Activated T-cell treated with anti-CD3 and anti-CD28 coated beads, Interleukin-2, amount 50 U/mL, for 4 hours (primary cell): ENCODE results near the gene UMAD1. TPM values are rescaled to one million over a fixed set of nuclear protein-coding genes. Genes with fewer than 3 reads are reported as not detected.
"Not testable (repeated sequence)": the region's sequence is repeated elsewhere in the genome, so short reads cannot be mapped to it uniquely, and the experiment has no call there.

Source experiments
- ATAC-seq, 2 donors: fragments of 200-7000 bp; cut with Tn5 transposase; one replicate each; pipeline ENCODE4 v1.10.0; 2021
- DNase-seq: peaks from one replicate; pipeline ENCODE4 v3.0.0-alpha.2; 2020
- H3K27me3 Mint-ChIP-seq: one replicate; pipeline ENCODE4 v1.8.0; 2021; ENCODE audit warnings: low read depth, mixed read lengths
- H3K36me3 Mint-ChIP-seq: one replicate; pipeline ENCODE4 v1.8.0; 2022; ENCODE audit warnings: mixed read lengths; ENCODE audit not compliant: insufficient read depth
- H3K4me1 Mint-ChIP-seq: one replicate; pipeline ENCODE4 v1.8.0; 2021; ENCODE audit warnings: low read depth, mixed read lengths
- H3K4me3 Mint-ChIP-seq: one replicate; pipeline ENCODE4 v1.8.0; 2021; ENCODE audit warnings: mild to moderate bottlenecking, moderate library complexity, mixed read lengths
- H3K9me3 Mint-ChIP-seq: one replicate; pipeline ENCODE4 v1.8.0; 2021; ENCODE audit warnings: mixed read lengths
- total RNA-seq, 3 donors: library from RNA; stranded (reverse); gene quantifications; one replicate each; pipeline ENCODE4 v1.2.1, GENCODE V29; 2021

Gene UMAD1
- total RNA-seq, 3 donors from 2014 or later, result 12.5 to 16.9 (median 13.9) TPM

DNA sequence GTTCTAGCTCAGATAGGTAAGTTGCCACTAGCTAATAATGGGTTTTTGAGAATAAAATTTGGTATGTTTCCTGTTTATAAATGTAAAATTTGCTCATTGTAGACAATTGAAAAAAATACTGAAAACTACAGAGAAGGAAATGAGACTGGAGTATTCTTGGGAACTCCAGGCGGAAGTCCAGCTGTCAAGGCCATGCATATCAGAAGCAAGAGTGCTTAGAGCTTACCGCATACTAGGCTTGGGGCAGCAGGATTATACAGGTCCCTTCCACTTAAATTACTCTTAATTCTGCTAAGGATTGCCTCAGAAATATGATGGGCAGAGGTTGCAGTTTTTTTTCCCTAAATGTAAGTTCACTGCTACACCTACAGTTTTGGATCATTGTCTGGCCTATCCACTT, 26.6 kb downstream of the UMAD1 start:
- H3K36me3 Mint-ChIP-seq, result peaks cover 10% of the 10 kb centered on the region
- no peak for DNase-seq
- no peak for ATAC-seq
- H3K4me1 Mint-ChIP-seq, result peaks cover 37% of the 10 kb centered on the region
- peaks cover 6% of the 10 kb centered on the region for H3K9me3 Mint-ChIP-seq
- H3K4me3 Mint-ChIP-seq, result no peak overlapping the region
- H3K27me3 Mint-ChIP-seq, result no peaks in the 10 kb centered on the region

DNA sequence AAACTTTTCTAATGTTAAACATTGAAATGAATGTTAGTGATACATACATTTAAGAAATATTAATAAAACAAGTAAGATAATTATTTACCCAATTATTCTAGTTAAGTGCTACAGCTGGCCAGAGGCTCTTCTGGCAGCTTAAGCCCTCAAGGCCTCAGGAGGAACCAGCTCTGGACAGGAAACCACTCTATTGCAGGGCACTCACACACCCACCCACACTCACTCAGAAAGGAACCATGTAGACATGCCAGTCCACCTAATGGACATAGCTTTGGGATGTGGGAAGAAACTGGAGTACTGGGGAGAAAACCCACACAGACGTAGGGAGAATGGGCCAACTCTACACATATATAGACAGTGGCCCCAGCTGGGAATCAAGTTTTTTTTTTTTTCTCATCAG, 28.2 kb downstream of the UMAD1 start:
- no peak overlapping the region for H3K4me3 Mint-ChIP-seq
- no peak for ATAC-seq
- H3K36me3 Mint-ChIP-seq, result peaks cover 14% of the 10 kb centered on the region
- H3K9me3 Mint-ChIP-seq, result peaks cover 8% of the 10 kb centered on the region
- peaks cover 43% of the 10 kb centered on the region for H3K4me1 Mint-ChIP-seq
- DNase-seq, result no peak
- H3K27me3 Mint-ChIP-seq, result no peaks in the 10 kb centered on the region

DNA sequence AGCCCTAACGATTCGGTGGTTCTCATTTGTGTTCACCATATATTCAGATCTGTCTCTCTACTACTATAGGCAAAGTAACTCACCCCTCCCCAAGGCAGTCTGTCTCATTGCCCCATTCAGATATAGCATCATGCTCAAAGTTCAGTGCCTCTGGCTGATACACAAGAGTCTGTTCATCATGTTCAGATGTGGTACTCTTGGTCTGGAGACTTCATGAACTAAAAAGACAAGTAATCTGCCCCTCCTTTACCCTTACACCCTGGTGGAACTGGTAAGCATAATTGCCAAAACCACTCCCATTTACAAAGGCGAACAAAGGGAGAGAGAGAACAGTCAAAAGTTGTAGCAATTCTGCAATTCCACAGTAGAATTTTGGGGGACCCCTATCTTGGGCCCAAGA, 29.9 kb downstream of the UMAD1 start:
- Mint-ChIP-seq H3K36me3 (peaks cover 16% of the 10 kb centered on the region), H3K4me1 (peaks cover 38% of the 10 kb centered on the region)

DNA sequence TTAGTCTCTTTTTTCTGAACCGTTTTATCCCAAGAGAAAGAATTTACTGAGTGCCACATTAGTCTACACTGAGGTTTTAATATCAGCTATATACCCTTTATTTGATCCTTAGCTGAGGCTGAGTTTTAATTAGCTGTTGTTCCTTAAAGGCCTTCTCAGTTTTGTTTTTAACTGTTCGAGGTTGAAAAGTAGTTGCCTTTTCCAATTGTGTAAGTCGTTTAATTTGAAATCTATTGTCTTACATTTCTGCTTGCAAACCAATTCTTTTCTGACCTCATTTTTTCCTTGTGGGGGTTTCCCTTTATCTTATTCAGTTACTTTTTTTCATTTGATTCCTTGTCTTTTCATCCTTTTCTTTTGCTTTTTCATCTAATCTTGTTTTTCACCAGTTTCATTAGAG, 30.8 kb downstream of the UMAD1 start:
- peaks cover 8% of the 10 kb centered on the region for H3K9me3 Mint-ChIP-seq
- H3K36me3 Mint-ChIP-seq, result peaks cover 19% of the 10 kb centered on the region
- H3K4me3 Mint-ChIP-seq, result peak overlapping the region; percentile 58
- no peaks in the 10 kb centered on the region for H3K27me3 Mint-ChIP-seq
- DNase-seq (no peak), ATAC-seq (no peak)
- H3K4me1 Mint-ChIP-seq, result peaks cover 36% of the 10 kb centered on the region

More for the DNA sequence above, 29.9 kb downstream of the UMAD1 start:
- Mint-ChIP-seq H3K4me3 (no peak overlapping the region), H3K27me3 (no peaks in the 10 kb centered on the region), H3K9me3 (peaks cover 8% of the 10 kb centered on the region)
- ATAC-seq (no peak), DNase-seq (no peak)

DNA sequence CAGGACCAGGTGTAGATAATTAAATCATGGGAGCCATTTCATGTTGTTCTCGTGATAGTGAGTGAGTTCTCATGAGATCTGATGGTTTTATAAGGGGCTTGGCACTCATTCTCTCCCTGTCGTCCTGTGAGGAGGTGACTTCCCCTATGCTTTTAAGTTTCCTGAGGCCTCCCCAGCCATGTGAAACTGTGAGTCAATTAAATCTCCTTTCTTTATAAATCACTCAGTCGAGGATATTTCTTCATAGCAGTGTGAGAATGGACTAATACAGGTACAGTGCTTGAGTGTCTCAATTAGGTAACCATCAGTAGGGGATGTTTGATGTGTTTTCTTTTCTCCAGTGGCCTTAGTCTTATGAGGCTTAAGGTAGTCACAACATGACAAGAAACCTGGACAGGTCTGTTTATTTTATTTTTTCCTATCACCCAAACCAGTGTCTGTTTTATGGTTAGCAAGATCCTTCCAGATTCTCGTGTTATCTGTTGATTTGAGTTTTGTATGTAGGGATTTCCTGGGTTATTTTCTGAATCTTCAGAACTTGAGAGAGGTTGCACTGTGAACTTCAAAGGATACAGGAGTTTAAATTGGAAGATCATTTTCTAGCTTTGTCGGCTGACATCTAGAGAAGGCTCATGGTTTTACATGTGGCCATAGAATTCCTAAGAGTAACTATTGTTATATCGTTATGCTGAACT, 32.1 kb downstream of the UMAD1 start:
- H3K4me3 Mint-ChIP-seq, result peak overlapping the region; percentile 49
- no peaks in the 10 kb centered on the region for H3K27me3 Mint-ChIP-seq
- DNase-seq (no peak), ATAC-seq (peak; percentile 86 to 87)
- H3K9me3 Mint-ChIP-seq, result peaks cover 11% of the 10 kb centered on the region
- H3K4me1 Mint-ChIP-seq, result peaks cover 36% of the 10 kb centered on the region
- H3K36me3 Mint-ChIP-seq, result peaks cover 22% of the 10 kb centered on the region

DNA sequence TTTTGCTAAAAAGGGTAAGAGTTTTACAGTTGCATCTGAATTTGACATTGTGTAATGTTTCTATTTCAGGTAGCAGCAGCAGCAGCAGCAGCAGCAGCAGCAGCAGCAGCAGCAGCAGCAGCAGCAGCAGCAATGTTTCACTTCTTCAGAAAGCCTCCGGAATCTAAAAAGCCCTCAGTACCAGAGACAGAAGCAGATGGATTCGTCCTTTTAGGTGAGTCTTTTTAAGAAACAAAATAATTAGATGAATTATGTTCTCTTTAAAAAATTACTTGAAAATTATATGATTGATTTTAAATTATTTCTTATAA, 32.6 kb downstream of the UMAD1 start:
- peaks cover 26% of the 10 kb centered on the region for H3K36me3 Mint-ChIP-seq
- peaks cover 15% of the 10 kb centered on the region for H3K9me3 Mint-ChIP-seq
- DNase-seq (no peak), ATAC-seq (no peak)
- peak overlapping the region; percentile 49 for H3K4me3 Mint-ChIP-seq
- H3K4me1 Mint-ChIP-seq, result peaks cover 36% of the 10 kb centered on the region
- H3K27me3 Mint-ChIP-seq, result no peaks in the 10 kb centered on the region

DNA sequence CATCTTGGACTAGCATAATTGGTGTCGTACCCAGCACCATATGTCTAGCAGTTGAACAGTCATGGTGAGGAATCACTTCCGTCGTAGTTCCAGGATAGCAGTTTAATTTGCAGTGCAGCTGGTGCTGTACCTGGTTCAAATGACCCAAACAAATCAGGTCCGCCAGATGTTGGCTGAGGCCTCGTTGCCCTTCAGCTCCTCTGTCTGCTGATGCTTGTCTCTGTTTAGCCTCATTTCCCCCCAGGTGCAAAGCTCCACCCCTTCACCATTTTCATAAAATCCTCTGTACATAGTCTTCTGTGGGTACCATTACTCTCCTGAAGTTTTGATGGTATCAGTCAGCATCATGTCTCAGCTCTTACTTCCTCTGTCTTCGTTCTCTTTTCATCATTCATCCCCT, 35.1 kb downstream of the UMAD1 start:
- H3K4me3 Mint-ChIP-seq, result no peak overlapping the region
- H3K36me3 Mint-ChIP-seq, result peaks cover 24% of the 10 kb centered on the region
- DNase-seq, result no peak
- H3K27me3 Mint-ChIP-seq, result no peaks in the 10 kb centered on the region
- ATAC-seq, result no peak
- peaks cover 15% of the 10 kb centered on the region for H3K9me3 Mint-ChIP-seq
- peaks cover 39% of the 10 kb centered on the region for H3K4me1 Mint-ChIP-seq

DNA sequence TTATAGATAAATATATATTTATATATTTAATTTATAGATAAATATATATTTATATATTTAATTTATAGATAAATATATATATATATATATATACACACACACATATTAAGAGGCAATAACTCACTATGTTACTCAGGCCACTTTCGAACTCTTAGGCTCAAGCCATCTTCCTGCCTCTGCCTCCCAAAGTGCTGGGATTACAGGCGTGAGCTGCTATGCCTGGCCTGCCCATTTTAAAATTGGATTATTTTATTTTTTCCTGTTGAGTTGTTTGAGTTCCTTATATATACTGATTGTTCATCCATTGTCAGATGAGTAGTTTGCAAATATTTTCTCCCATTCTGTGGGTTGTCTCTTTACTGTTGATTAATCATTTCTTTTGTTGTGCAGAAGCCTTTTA, 39.1 kb downstream of the UMAD1 start:
- not testable (repeated sequence) for H3K9me3 Mint-ChIP-seq, DNase-seq, ATAC-seq, H3K27me3 Mint-ChIP-seq, H3K4me3 Mint-ChIP-seq
- Mint-ChIP-seq H3K36me3 (peaks cover 17% of the 10 kb centered on the region), H3K4me1 (peaks cover 28% of the 10 kb centered on the region)

DNA sequence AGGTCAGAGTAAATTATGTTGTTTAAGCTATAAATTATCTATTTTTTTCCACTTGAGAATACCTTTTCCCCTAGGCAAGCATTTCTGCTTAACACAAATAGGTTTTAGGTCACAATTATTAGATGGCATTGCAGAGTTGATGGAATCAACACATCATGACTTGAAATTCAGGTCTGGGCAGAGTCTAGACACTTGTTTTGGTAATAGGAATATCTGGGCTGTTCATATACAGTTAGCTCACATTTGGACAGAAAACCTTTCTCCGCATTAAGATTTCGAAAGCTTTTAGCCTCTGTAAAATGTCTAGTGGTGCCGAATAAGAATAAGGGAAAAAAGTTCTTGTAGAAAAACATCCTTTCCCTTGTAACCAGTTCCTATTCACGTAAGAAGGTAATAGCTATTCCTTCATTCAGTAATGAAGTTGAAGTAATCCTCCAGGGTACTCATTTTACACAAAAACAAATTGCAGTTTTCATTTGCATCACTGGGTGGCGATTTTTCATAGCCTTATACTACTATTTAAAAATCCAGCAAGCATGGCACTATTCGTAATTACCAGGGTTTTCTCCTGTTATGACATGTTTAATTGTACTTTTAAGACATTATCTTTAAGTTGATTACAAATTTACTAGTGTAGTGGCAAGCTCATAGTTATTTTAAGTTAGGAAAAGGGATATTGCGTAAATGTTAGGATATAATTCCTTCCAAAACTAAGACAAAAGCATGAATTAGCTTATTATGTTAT, 40.8 kb downstream of the UMAD1 start:
- Mint-ChIP-seq H3K4me3 (no peak overlapping the region), H3K36me3 (peaks cover 9% of the 10 kb centered on the region), H3K4me1 (peaks cover 33% of the 10 kb centered on the region), H3K9me3 (peaks cover 7% of the 10 kb centered on the region), H3K27me3 (no peaks in the 10 kb centered on the region)
- ATAC-seq (peak; percentile 69 to 76), DNase-seq (peak; percentile 8)

DNA sequence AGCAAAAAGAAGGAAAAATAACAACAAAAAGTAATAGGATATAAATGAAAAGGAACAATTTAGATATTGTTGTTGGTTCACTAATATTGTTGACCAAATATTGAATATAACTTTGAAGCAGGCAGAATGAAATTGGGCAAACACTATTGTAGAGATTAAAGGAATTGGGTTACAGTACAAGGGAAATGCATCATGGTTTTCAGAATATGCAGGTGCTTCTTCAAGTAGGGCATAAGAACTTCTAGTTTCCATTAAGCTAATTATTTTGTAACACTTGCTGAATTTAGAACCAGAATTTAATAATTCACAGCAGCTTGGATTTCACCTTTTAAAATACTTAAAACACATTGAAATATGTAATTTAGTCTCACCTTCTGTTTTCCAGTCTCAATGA, 41.4 kb downstream of the UMAD1 start:
- peaks cover 9% of the 10 kb centered on the region for H3K36me3 Mint-ChIP-seq
- no peak for DNase-seq
- peaks cover 37% of the 10 kb centered on the region for H3K4me1 Mint-ChIP-seq
- no peaks in the 10 kb centered on the region for H3K27me3 Mint-ChIP-seq
- H3K4me3 Mint-ChIP-seq, result no peak overlapping the region
- no peak for ATAC-seq
- H3K9me3 Mint-ChIP-seq, result peaks cover 7% of the 10 kb centered on the region

DNA sequence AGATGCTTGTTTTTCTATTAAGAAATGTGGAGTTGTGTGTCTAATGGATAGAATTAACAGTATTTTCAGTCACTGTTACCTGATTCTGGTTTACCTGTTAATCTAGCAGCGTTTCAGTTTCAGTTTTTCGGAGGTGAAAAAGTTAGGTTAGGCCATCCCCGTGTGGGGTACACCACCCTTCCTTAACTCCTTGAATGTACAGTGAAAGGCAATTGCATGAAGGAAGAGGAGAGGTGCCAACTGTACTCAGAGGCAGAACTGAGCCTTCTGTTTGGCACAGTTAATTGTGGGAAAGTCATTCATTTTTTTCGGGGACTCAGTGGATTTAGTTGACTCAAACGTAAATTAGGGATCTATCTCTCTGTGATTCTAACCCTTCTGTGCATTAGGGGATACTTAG, 42.3 kb downstream of the UMAD1 start:
- Mint-ChIP-seq H3K27me3 (no peaks in the 10 kb centered on the region), H3K36me3 (peaks cover 6% of the 10 kb centered on the region), H3K9me3 (peaks cover 3% of the 10 kb centered on the region), H3K4me3 (no peak overlapping the region), H3K4me1 (peaks cover 42% of the 10 kb centered on the region)
- DNase-seq, result no peak
- no peak for ATAC-seq

DNA sequence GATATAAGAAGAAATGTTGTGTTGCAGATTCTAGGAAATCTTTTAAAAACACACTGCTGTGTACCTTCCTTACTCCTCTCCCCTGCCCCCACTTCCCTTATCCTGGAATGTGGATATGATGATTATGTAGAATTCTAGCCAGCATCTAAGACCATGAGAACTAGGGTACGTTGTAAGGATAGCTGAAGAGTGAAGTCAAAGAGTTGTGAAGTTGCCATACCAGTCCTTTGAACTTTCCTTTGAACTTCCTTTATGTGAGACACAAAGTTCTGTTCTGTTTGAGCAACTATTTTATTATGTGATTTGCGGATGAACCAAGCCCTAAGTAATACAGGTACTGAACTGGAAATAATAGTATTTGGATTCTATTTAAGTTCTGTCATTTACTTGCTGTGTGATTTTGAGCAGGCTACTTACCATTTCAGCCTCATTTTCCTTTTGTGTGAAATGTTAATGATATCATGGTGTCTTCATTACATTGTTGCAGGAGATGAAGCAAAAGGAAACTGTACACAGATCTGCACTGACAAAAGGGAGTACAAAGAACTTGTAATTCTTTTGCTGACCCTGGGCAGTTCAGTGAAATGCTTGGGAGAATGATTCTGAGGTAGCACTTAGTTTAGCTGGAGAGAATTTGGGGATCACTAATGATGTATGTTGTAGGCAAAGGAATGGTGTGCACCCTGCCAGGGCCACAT, 46.4 kb downstream of the UMAD1 start:
- no peak for DNase-seq
- no peak overlapping the region for H3K4me3 Mint-ChIP-seq
- no peaks in the 10 kb centered on the region for H3K9me3 Mint-ChIP-seq

DNA sequence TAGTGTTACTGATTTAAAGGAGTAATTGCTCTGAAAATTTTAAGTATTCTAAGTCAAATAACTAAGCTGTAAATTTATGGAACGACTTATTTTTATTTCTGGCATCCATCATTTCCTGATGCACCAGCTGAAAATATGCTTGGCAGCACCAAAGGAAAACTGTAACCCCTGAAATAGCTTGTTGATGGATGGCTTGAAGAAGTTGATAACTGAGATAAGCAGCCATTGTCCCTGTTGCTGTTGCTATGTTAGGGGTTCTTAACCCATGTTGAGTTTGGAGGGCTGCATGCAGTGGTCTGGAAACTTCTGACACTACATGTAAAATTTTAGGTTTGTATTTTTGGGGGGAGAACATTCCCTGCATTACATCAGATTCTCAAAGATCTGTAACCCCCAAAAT, 47.2 kb downstream of the UMAD1 start:
- Mint-ChIP-seq H3K36me3 (peaks cover 11% of the 10 kb centered on the region), H3K27me3 (no peaks in the 10 kb centered on the region), H3K9me3 (no peaks in the 10 kb centered on the region), H3K4me1 (peaks cover 23% of the 10 kb centered on the region), H3K4me3 (no peak overlapping the region)
- ATAC-seq, result no peak
- DNase-seq, result no peak

More for the DNA sequence above, 46.4 kb downstream of the UMAD1 start:
- H3K27me3 Mint-ChIP-seq, result no peaks in the 10 kb centered on the region
- no peak for ATAC-seq
- peaks cover 7% of the 10 kb centered on the region for H3K36me3 Mint-ChIP-seq
- peaks cover 27% of the 10 kb centered on the region for H3K4me1 Mint-ChIP-seq

DNA sequence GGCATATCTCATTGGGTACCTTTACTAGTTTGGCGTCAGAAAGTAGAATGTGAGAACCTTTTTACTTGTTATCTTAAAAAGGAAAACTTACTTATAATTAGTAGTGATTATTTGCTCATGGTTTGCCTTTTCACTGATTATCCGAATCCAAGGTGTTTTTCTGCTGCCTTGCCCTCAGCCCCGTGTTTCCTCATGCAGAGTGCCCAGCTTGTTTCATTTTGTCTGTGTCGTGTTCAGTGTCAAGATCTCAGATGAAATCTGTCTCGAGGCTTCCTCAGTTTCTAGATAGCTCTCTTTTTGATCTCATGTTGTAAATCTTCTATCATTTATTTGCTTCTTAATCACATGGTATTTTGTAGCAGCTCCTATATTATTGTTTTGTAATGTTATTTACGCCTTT, 47.8 kb downstream of the UMAD1 start:
- DNase-seq (no peak), ATAC-seq (no peak)
- Mint-ChIP-seq H3K27me3 (no peaks in the 10 kb centered on the region), H3K4me3 (no peak overlapping the region), H3K4me1 (peaks cover 19% of the 10 kb centered on the region), H3K36me3 (peaks cover 11% of the 10 kb centered on the region), H3K9me3 (no peaks in the 10 kb centered on the region)

DNA sequence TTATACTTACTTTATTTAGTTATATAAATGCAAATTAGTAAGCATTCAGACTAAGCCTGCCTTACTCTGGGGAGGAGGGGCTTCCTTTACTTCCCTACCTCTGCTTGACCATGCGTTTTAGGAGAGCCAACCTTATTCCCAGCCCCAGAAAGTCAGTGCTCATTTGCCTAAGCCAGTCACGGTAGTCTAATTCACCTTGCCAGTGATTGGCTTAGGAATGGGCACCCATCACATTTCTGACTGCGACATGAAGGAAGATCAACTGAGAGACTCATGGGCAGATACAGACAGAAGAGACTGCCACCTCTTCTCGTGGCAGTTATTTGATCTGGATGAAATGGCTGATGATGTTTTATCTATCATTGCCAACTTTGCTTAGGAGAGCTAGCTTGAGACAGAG, 48.4 kb downstream of the UMAD1 start:
- H3K4me1 Mint-ChIP-seq, result peaks cover 19% of the 10 kb centered on the region
- no peak for ATAC-seq
- peaks cover 10% of the 10 kb centered on the region for H3K36me3 Mint-ChIP-seq
- no peaks in the 10 kb centered on the region for H3K9me3 Mint-ChIP-seq
- H3K4me3 Mint-ChIP-seq, result no peak overlapping the region
- DNase-seq, result no peak
- H3K27me3 Mint-ChIP-seq, result no peaks in the 10 kb centered on the region
